H9 (cell line): ENCODE measurements around the gene STK24. TPM values are rescaled to one million over a fixed set of nuclear protein-coding genes. Genes with fewer than 3 reads are reported as not detected.
A peak's percentile ranks its signal among the peaks of the same experiment; 100 is the strongest.

Experiments
- DNase-seq: peaks from one replicate; pipeline ENCODE4 v3.0.0-alpha.2; 2017
- H2AFZ ChIP-seq: one replicate; pipeline ENCODE4 v1.6.1; 2013; ENCODE audit warnings: mild to moderate bottlenecking, low read length, control low read depth, moderate library complexity
- H2AK5ac ChIP-seq: 2 replicates; pipeline ENCODE4 v1.6.1; 2013; ENCODE audit warnings: low read length, control low read depth, mixed read lengths; ENCODE audit not compliant: insufficient read length
- H2BK120ac ChIP-seq: one replicate; pipeline ENCODE4 v1.6.1; 2013; ENCODE audit warnings: low read depth, mild to moderate bottlenecking, low read length, control low read depth, inconsistent platforms; ENCODE audit not compliant: poor library complexity, severe bottlenecking
- H2BK12ac ChIP-seq: 2 replicates; pipeline ENCODE4 v1.6.1; 2013; ENCODE audit warnings: low read length, control low read depth, mixed read lengths, low read depth; ENCODE audit not compliant: insufficient read length
- H2BK15ac ChIP-seq: 2 replicates; pipeline ENCODE4 v1.6.1; 2013; ENCODE audit warnings: low read depth, low read length, control low read depth
- H2BK20ac ChIP-seq: one replicate; pipeline ENCODE4 v1.6.1; 2013; ENCODE audit warnings: low read depth, mild to moderate bottlenecking, low read length, control low read depth, inconsistent platforms; ENCODE audit not compliant: poor library complexity, severe bottlenecking
- H2BK5ac ChIP-seq: 2 replicates; pipeline ENCODE4 v1.6.1; 2013; ENCODE audit warnings: low read length, control low read depth, mixed read lengths; ENCODE audit not compliant: insufficient read length
- H3K14ac ChIP-seq: 2 replicates; pipeline ENCODE4 v1.6.1; 2013; ENCODE audit warnings: low read length, control low read depth; ENCODE audit not compliant: insufficient read depth
- H3K18ac ChIP-seq: 2 replicates; pipeline ENCODE4 v1.6.1; 2013; ENCODE audit warnings: low read depth, mild to moderate bottlenecking, mixed read lengths, low read length, control low read depth; ENCODE audit not compliant: insufficient read length
- H3K23ac ChIP-seq: 2 replicates; pipeline ENCODE4 v1.6.1; 2013; ENCODE audit warnings: low read length, control low read depth, mixed read lengths, low read depth; ENCODE audit not compliant: insufficient read length
- H3K23me2 ChIP-seq: 2 replicates; pipeline ENCODE4 v1.6.1; 2013; ENCODE audit warnings: low read depth, mild to moderate bottlenecking, mixed read lengths, low read length, control low read depth; ENCODE audit not compliant: insufficient read length, poor library complexity, severe bottlenecking
- H3K27ac ChIP-seq: 2 replicates; pipeline ENCODE4 v1.5.1; 2013; ENCODE audit warnings: low read length, control low read depth, mixed read lengths, low read depth; ENCODE audit not compliant: insufficient read length
- H3K27me3 ChIP-seq: 2 replicates; pipeline ENCODE4 v1.6.1; 2013; ENCODE audit warnings: low read length, control low read depth, inconsistent platforms; ENCODE audit not compliant: insufficient read depth
- H3K4ac ChIP-seq: 2 replicates; pipeline ENCODE4 v1.6.1; 2013; ENCODE audit warnings: low read depth, mild to moderate bottlenecking, control low read depth, inconsistent platforms, low read length, moderate library complexity
- H3K4me1 ChIP-seq: 2 replicates; pipeline ENCODE4 v1.6.1; 2013; ENCODE audit warnings: low read length, control low read depth, inconsistent platforms; ENCODE audit not compliant: insufficient read depth
- H3K4me2 ChIP-seq: 2 replicates; pipeline ENCODE4 v1.6.1; 2013; ENCODE audit warnings: low read length, control low read depth, mixed read lengths; ENCODE audit not compliant: insufficient read length, insufficient read depth
- H3K56ac ChIP-seq: 2 replicates; pipeline ENCODE4 v1.6.1; 2013; ENCODE audit warnings: low read depth, mild to moderate bottlenecking, mixed read lengths, low read length, control low read depth; ENCODE audit not compliant: insufficient read length
- H3K79me1 ChIP-seq: 2 replicates; pipeline ENCODE4 v1.6.1; 2013; ENCODE audit warnings: low read depth, mild to moderate bottlenecking, moderate library complexity, low read length, control low read depth, inconsistent platforms; ENCODE audit not compliant: insufficient read depth, poor library complexity, severe bottlenecking
- H3K79me2 ChIP-seq: 2 replicates; pipeline ENCODE4 v1.6.1; 2013; ENCODE audit warnings: low read length, control low read depth, inconsistent platforms; ENCODE audit not compliant: insufficient read depth
- H3K9ac ChIP-seq: 2 replicates; pipeline ENCODE4 v1.6.1; 2013; ENCODE audit warnings: low read length, control low read depth, mixed read lengths; ENCODE audit not compliant: insufficient read length; ENCODE audit errors: extremely low read depth
- H3K9me3 ChIP-seq: one replicate; pipeline ENCODE4 v1.6.1; 2013; ENCODE audit warnings: low read depth, low read length, inconsistent platforms; ENCODE audit not compliant: control insufficient read depth
- H3T11ph ChIP-seq: one replicate; pipeline ENCODE4 v1.6.1; 2013; ENCODE audit warnings: mild to moderate bottlenecking, low read length, control low read depth, inconsistent platforms
- H4K20me1 ChIP-seq: one replicate; pipeline ENCODE4 v1.6.1; 2013; ENCODE audit not compliant: control insufficient read depth, insufficient read length, insufficient read depth
- H4K5ac ChIP-seq: 2 replicates; pipeline ENCODE4 v1.6.1; 2013; ENCODE audit warnings: low read depth, mild to moderate bottlenecking, mixed read lengths, low read length, control low read depth; ENCODE audit not compliant: insufficient read length
- H4K8ac ChIP-seq: replicated peaks from 2 replicates; pipeline ENCODE4 v1.6.1; 2013; ENCODE audit warnings: low read length, control low read depth, mixed read lengths, low read depth; ENCODE audit not compliant: insufficient read length
- H4K91ac ChIP-seq: 2 replicates; pipeline ENCODE4 v1.6.1; 2013; ENCODE audit warnings: low read depth, mild to moderate bottlenecking, moderate library complexity, mixed read lengths, low read length, control low read depth; ENCODE audit not compliant: insufficient read length
- H3K27ac Mint-ChIP-seq, 3 experiments: 2 replicates in 2 of 3; 3 replicates in 1 of 3; pipeline ENCODE4 v1.8.0; 2020 to 2021; ENCODE audit warnings: mixed read lengths in 3 of 3, mild to moderate bottlenecking in 1 of 3, moderate library complexity in 1 of 3
- H3K27me3 Mint-ChIP-seq: 2 replicates; pipeline ENCODE4 v1.8.0; 2021; ENCODE audit warnings: low read depth, mild to moderate bottlenecking, moderate library complexity, mixed read lengths
- H3K36me3 Mint-ChIP-seq, 3 experiments: 2 replicates in 2 of 3; 3 replicates in 1 of 3; pipeline ENCODE4 v1.8.0; 2020 to 2021; ENCODE audit warnings: low read depth in 3 of 3, mixed read lengths in 3 of 3; ENCODE audit not compliant: insufficient read depth in 1 of 3
- H3K4me1 Mint-ChIP-seq, 2 experiments: 2 replicates each; pipeline ENCODE4 v1.8.0; 2020; ENCODE audit warnings: mixed read lengths in 2 of 2
- H3K4me3 Mint-ChIP-seq, 2 experiments: 2 replicates in 1 of 2; 3 replicates in 1 of 2; pipeline ENCODE4 v1.8.0; 2020 to 2021; ENCODE audit warnings: mild to moderate bottlenecking in 2 of 2, mixed read lengths in 2 of 2, moderate library complexity in 1 of 2
- H3K9me3 Mint-ChIP-seq, 2 experiments: 2 replicates in 1 of 2; 3 replicates in 1 of 2; pipeline ENCODE4 v1.8.0; 2020; ENCODE audit warnings: mild to moderate bottlenecking in 2 of 2, mixed read lengths in 2 of 2, moderate library complexity in 1 of 2
- WGBS: extraction: QIAGEN DNeasy Blood & Tissue Kit; methylation state at CpG from one replicate; pipeline ENCODE4 v1.1.7; 2013; ENCODE audit warnings: missing lambda C conversion rate, low lambda C conversion rate, mixed read lengths; ENCODE audit not compliant: insufficient read length; ENCODE audit errors: extremely low coverage; 5-methylcytosine and 5-hydroxymethylcytosine counted together
- total RNA-seq: library from RNA; stranded (reverse); gene quantifications from 2 replicates; pipeline ENCODE4 v1.2.1, GENCODE V29; 2021
- TF ChIP-seq, protein P1 (sequence below): fragments of 200-600 bp; sonication (generic); conservative IDR thresholded peaks from 3 replicates; pipeline ENCODE4 v1.8.0; 2021; ENCODE audit warnings: antibody characterized with exemption, mild to moderate bottlenecking

STK24 gene
- total RNA-seq, 1 experiment from 2014 or later = 134 TPM

DNA sequence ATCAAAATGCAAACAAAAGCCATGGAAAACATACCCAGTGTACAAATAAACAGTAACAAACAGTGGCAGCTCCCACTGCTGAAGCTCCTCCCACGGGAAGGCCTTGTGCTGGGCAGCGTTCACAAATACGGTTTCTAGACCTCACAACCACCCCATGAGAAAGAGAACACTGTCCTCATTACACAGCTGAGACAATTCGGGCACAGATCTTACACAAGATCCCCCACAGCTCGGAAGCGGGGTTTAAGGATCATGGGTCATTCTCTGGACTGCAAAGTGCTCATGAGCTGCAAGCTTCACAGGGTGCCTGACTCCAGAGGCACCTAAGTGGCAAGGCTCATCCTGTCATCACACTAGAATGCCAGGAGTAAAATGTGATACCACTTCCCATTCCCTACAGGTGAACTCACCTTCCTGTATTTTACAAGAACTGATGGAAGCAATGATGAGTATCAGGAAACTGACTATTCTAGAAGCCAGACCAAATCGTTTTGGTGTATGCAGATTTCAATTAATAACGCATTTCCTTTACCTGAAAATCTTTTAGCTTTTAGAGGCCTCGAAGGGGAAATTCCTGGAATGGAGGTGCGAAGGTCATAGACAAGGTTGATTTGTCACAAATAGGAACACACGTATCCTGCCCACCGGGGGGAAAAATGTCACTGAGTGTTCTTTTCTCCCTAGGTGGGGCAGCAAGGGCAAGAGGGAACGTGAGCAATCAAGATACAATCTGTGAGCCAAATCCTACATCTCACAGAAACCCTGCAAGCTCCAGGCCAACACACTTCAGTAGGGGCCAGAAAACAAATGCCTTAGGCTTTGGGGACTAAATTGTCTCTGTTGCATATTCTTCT, 41.2 kb downstream of the STK24 start:
- Histone ChIP-seq H3K4me2 (no peak overlapping the region), H3K18ac (no peak overlapping the region), H3K23ac (no peak overlapping the region), H2AK5ac (no peak overlapping the region), H3K23me2 (no peaks in the 10 kb centered on the region), H3T11ph (no peak overlapping the region), H2BK12ac (no peak overlapping the region), H3K9me3 (no peaks in the 10 kb centered on the region), H3K4ac (no peak overlapping the region), H2BK5ac (no peak overlapping the region), H2BK15ac (no peak overlapping the region), H3K27ac (no peak overlapping the region), H3K9ac (no peak overlapping the region), H3K14ac (no peak overlapping the region; the same call in 1 of the 2 replicates), H4K8ac (no peak overlapping the region), H3K4me1 (no peaks in the 10 kb centered on the region; the same call in 1 of the 2 replicates), H3K79me2 (peaks cover 63% of the 10 kb centered on the region), H2BK20ac (no peak overlapping the region), H4K5ac (no peak overlapping the region), H3K27me3 (no peaks in the 10 kb centered on the region), H4K91ac (no peak overlapping the region), H3K79me1 (peaks cover 15% of the 10 kb centered on the region), H2AFZ (no peak overlapping the region), H3K56ac (no peak overlapping the region), H4K20me1 (no peaks in the 10 kb centered on the region), H2BK120ac (no peak overlapping the region)
- H3K27ac Mint-ChIP-seq = peak overlapping the region in 2 of 3 experiments; percentile 49 to 88; a peak in 3 of 7 replicates
- H3K27me3 Mint-ChIP-seq = no peaks in the 10 kb centered on the region
- peaks cover 2 to 9% (median 9%) of the 10 kb centered on the region in 3 experiments; a peak in 3 of 7 replicates for H3K36me3 Mint-ChIP-seq
- no peaks in the 10 kb centered on the region for H3K9me3 Mint-ChIP-seq
- no peak overlapping the region; a peak in 1 of 5 replicates for H3K4me3 Mint-ChIP-seq
- DNase-seq = no peak
- no CpG with 5 or more reads among the region's 13 CpGs for WGBS
- peaks cover 48 to 55% of the 10 kb centered on the region in 2 experiments for H3K4me1 Mint-ChIP-seq
- TF ChIP-seq, protein P1, sequence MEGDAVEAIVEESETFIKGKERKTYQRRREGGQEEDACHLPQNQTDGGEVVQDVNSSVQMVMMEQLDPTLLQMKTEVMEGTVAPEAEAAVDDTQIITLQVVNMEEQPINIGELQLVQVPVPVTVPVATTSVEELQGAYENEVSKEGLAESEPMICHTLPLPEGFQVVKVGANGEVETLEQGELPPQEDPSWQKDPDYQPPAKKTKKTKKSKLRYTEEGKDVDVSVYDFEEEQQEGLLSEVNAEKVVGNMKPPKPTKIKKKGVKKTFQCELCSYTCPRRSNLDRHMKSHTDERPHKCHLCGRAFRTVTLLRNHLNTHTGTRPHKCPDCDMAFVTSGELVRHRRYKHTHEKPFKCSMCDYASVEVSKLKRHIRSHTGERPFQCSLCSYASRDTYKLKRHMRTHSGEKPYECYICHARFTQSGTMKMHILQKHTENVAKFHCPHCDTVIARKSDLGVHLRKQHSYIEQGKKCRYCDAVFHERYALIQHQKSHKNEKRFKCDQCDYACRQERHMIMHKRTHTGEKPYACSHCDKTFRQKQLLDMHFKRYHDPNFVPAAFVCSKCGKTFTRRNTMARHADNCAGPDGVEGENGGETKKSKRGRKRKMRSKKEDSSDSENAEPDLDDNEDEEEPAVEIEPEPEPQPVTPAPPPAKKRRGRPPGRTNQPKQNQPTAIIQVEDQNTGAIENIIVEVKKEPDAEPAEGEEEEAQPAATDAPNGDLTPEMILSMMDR = no peak
